Stimulated activated CD4-positive, alpha-beta T cell treated with anti-CD3 and anti-CD28 coated beads, Interleukin-2, amount 100 ng/mL, for 48 hours (primary cell): ENCODE measurements around the gene PTPN5.

Experiments used
- DNase-seq, 2 donors: peaks; one replicate each; pipeline ENCODE4 v3.0.0-alpha.2; 2020

The PTPN5 gene

GRCh38 chr11:18772211-18772610, 19.4 kb downstream of the PTPN5 start:
- no peak for DNase-seq

GRCh38 chr11:18771266-18772035, 20.1 kb downstream of the PTPN5 start:
- no peak for DNase-seq

- DNase-seq, result no peak
Observed at GRCh38 chr11:18770479-18771125, 21.0 kb downstream of the PTPN5 start.

GRCh38 chr11:18769802-18770456, 21.7 kb downstream of the PTPN5 start:
- DNase-seq, result no peak

GRCh38 chr11:18768978-18769377, 22.6 kb downstream of the PTPN5 start:
- DNase-seq, result no peak

- DNase-seq, result no peak
Observed at GRCh38 chr11:18768472-18768901, 23.1 kb downstream of the PTPN5 start.

GRCh38 chr11:18766015-18766414, 25.6 kb downstream of the PTPN5 start:
- DNase-seq, result no peak

GRCh38 chr11:18765554-18765953, 26.0 kb downstream of the PTPN5 start:
- DNase-seq, result no peak

- DNase-seq, result no peak
Observed at GRCh38 chr11:18761741-18762140, 29.9 kb downstream of the PTPN5 start.

GRCh38 chr11:18761144-18761543, 30.5 kb downstream of the PTPN5 start:
- DNase-seq, result no peak

- no peak for DNase-seq
Observed at GRCh38 chr11:18757811-18758210, 33.8 kb downstream of the PTPN5 start.

- DNase-seq, result no peak
Observed at GRCh38 chr11:18756889-18757288, 34.7 kb downstream of the PTPN5 start.

GRCh38 chr11:18754308-18754707, 37.3 kb downstream of the PTPN5 start:
- DNase-seq, result no peak

GRCh38 chr11:18752502-18752901, 39.1 kb downstream of the PTPN5 start:
- DNase-seq, result no peak

- no peak for DNase-seq
Observed at GRCh38 chr11:18750944-18751343, 40.7 kb downstream of the PTPN5 start.

- no peak for DNase-seq
Observed at GRCh38 chr11:18749681-18750319, 41.8 kb downstream of the PTPN5 start.

- DNase-seq, result no peak
Observed at GRCh38 chr11:18748766-18749365, 42.7 kb downstream of the PTPN5 start.

GRCh38 chr11:18745251-18745650, 46.3 kb downstream of the PTPN5 start:
- no peak for DNase-seq

- no peak for DNase-seq
Observed at GRCh38 chr11:18743900-18744514, 47.6 kb downstream of the PTPN5 start.

GRCh38 chr11:18743365-18743764, 48.2 kb downstream of the PTPN5 start:
- no peak for DNase-seq

GRCh38 chr11:18741783-18742182, 49.8 kb downstream of the PTPN5 start:
- no peak for DNase-seq

- no peak for DNase-seq
Observed at GRCh38 chr11:18739685-18740084, 51.9 kb downstream of the PTPN5 start.

GRCh38 chr11:18737642-18738041, 54.0 kb downstream of the PTPN5 start:
- no peak for DNase-seq
